Thoracic aorta (tissue), 2 donors: ENCODE measurements around the gene REG3A. TPM values are rescaled to one million over a fixed set of nuclear protein-coding genes. Genes with fewer than 3 reads are reported as not detected.

Experiments
- ATAC-seq: fragments of 150-250 bp; one replicate; pipeline ENCODE4 v1.8.0; 2017; ENCODE audit warnings: low read depth; ENCODE audit not compliant: insufficient number of reproducible peaks, low FRiP score
- DNase-seq: peaks from one replicate; pipeline ENCODE4 v3.0.0-alpha.2; 2020; ENCODE audit warnings: low spot score
- H3K27ac ChIP-seq, 2 donors: fragments of 200-600 bp; sonication (generic); 1 replicate in 1 of 2; 2 replicates in 1 of 2; pipeline ENCODE4 v1.5.1; 2016; ENCODE audit warnings: mild to moderate bottlenecking in 2 of 2, moderate library complexity in 2 of 2
- H3K27me3 ChIP-seq: fragments of 200-600 bp; sonication (generic); replicated peaks from 2 replicates; pipeline ENCODE4 v1.6.0; 2016; ENCODE audit warnings: mild to moderate bottlenecking; ENCODE audit not compliant: insufficient read depth
- H3K36me3 ChIP-seq: fragments of 200-600 bp; sonication (generic); one replicate; pipeline ENCODE4 v1.5.1; 2016
- H3K4me1 ChIP-seq, 2 donors: fragments of 200-600 bp; sonication (generic); 1 replicate in 1 of 2; 2 replicates in 1 of 2; pipeline versions ENCODE4 v1.5.1 to v1.6.0; 2016; ENCODE audit warnings: low read depth in 2 of 2, mild to moderate bottlenecking in 1 of 2; ENCODE audit not compliant: control insufficient read depth in 1 of 2
- H3K4me3 ChIP-seq: fragments of 200-600 bp; sonication (generic); 2 replicates; pipeline ENCODE4 v1.5.1; 2016; ENCODE audit warnings: mild to moderate bottlenecking
- H3K9me3 ChIP-seq: fragments of 200-600 bp; sonication (generic); 2 replicates; pipeline ENCODE4 v1.5.1; 2016
- CTCF ChIP-seq: fragments of 200-600 bp; sonication (generic); IDR thresholded peaks from one replicate; pipeline ENCODE4 v1.5.1; 2019; ENCODE audit warnings: antibody characterized with exemption
- total RNA-seq, 2 donors: library from RNA; depleted of rRNA; stranded (reverse); fragments of >200 nt; gene quantifications; one replicate each; pipeline versions ENCODE4 v1.1.0 to v1.2.3, GENCODE V29; 2016

Gene REG3A
- total RNA-seq, 2 donors from 2014 or later = 2.8 to 8.3 TPM

GRCh38 chr2:79162801-79163200, 3.2 kb upstream of the REG3A start:
- DNase-seq (no peak), ATAC-seq (no peak)
- no peaks in the 10 kb centered on the region for H3K36me3 ChIP-seq
- H3K9me3 ChIP-seq = no peaks in the 10 kb centered on the region
- no peaks in the 10 kb centered on the region for H3K4me1 ChIP-seq
- H3K27ac ChIP-seq = no peak overlapping the region
- TF ChIP-seq CTCF = no peak
- no peak overlapping the region for H3K4me3 ChIP-seq
- no peaks in the 10 kb centered on the region for H3K27me3 ChIP-seq

- Histone ChIP-seq H3K4me1 (no peaks in the 10 kb centered on the region), H3K27me3 (no peaks in the 10 kb centered on the region), H3K4me3 (no peak overlapping the region), H3K9me3 (no peaks in the 10 kb centered on the region), H3K36me3 (no peaks in the 10 kb centered on the region), H3K27ac (no peak overlapping the region)
- TF ChIP-seq CTCF = no peak
- no peak for DNase-seq
- ATAC-seq = no peak
Measured at GRCh38 chr2:79162132-79162531, 2.6 kb upstream of the REG3A start.

GRCh38 chr2:79159030-79159429, 523 bp downstream of the REG3A start:
- ATAC-seq = no peak

GRCh38 chr2:79155826-79156476, 3.6 kb downstream of the REG3A start:
- H3K27ac ChIP-seq = no peak overlapping the region
- ATAC-seq = no peak
- no peak for TF ChIP-seq CTCF

More at GRCh38 chr2:79159030-79159429, 523 bp downstream of the REG3A start:
- no peak overlapping the region for H3K27ac ChIP-seq
- H3K9me3 ChIP-seq = no peaks in the 10 kb centered on the region
- H3K36me3 ChIP-seq = no peaks in the 10 kb centered on the region
- H3K4me1 ChIP-seq = no peaks in the 10 kb centered on the region
- no peak for DNase-seq
- no peak overlapping the region for H3K4me3 ChIP-seq
- TF ChIP-seq CTCF = no peak
- H3K27me3 ChIP-seq = no peaks in the 10 kb centered on the region

GRCh38 chr2:79139423-79139822, 20.1 kb downstream of the REG3A start:
- no peak for TF ChIP-seq CTCF
- DNase-seq (no peak), ATAC-seq (no peak)
- Histone ChIP-seq H3K27ac (no peak overlapping the region), H3K4me1 (no peaks in the 10 kb centered on the region), H3K9me3 (no peaks in the 10 kb centered on the region), H3K27me3 (no peaks in the 10 kb centered on the region), H3K4me3 (no peak overlapping the region), H3K36me3 (no peaks in the 10 kb centered on the region)

More at GRCh38 chr2:79155826-79156476, 3.6 kb downstream of the REG3A start:
- H3K4me1 ChIP-seq = no peaks in the 10 kb centered on the region
- H3K9me3 ChIP-seq = no peaks in the 10 kb centered on the region
- H3K27me3 ChIP-seq = no peaks in the 10 kb centered on the region
- H3K4me3 ChIP-seq = no peak overlapping the region
- no peak for DNase-seq
- no peaks in the 10 kb centered on the region for H3K36me3 ChIP-seq
